GM19372 (cell line): ENCODE data around the gene ZNF652.
A peak's percentile ranks its signal among the peaks of the same experiment; 100 is the strongest.
"Not testable (repeated sequence)": the region's sequence is repeated elsewhere in the genome, so short reads cannot be mapped to it uniquely, and the experiment has no call there.

ENCODE experiments used
- ATAC-seq: cut with Tn5 transposase; IDR thresholded peaks from one replicate; pipeline ENCODE4 v1.9.1; 2021; ENCODE audit warnings: mild to moderate bottlenecking, low read depth, moderate library complexity; ENCODE audit not compliant: unreplicated experiment

Gene ZNF652

DNA sequence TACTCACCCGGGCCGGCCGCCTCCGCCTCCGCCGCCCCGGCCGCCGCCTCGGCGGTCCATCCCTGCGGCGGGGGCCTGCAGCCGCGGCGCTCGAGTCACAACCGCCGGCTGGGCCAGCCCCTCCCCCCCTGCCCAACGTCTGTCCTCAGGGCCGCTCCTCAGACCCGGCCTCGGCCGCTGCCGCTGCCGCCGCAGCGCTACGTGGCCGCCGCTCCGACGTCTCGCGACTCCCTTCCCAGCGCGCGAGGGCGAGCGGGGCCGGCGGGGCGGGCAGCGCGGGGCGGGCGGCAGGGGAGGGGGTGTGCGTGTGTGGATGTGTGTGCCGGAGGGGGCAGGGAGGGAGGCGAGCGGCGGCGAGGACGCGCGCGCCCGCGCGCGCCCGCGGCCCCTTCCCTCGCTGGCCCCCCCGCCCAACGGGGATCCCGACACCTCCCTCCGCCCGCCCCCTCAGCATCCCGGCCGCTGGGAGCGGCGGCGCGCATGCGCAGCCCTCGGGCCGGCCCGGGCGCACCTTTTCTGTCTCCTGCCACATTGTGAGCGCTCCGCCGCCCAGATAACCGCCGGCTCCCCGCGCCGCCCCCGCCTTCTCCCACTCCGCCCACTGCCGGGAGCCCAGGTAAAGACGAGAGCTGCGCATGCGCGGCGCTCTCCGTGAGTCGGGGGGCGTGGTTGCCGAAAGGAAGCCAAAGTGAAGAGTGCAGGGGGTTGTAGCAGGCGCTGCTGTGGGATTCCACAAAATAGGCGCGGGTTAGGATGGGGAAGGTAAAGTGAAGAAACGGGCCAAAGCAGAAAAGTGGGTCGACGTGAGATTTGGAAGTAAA is at the start of gene ZNF652:
TSS of gene ZNF652 (minus strand) at position 349 of the 821 bp plus-strand sequence. CDS start 44,525 bp downstream, outside the sequence.
- ATAC-seq, result peak; percentile 72

DNA sequence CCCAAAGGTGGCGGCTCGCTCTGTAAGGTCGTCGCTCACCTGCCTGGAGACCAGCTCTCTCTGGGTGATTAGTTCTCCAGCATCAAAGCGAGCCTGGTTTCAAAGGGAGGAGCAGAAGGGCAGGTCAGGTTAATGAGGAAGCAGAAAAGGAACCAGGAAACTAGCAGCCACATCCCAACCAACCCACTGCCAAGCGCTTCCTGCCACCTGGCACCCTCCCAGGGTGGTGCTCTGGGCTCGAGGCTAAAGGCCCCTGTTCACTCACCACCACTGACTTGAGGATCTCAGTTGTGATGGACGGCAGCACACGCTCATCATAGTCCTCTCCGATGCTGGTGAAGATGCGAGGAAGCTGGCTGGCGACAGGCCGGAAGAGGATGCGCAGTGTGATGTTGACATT is 47.0 kb upstream of the ZNF652 start:
- no peak for ATAC-seq

DNA sequence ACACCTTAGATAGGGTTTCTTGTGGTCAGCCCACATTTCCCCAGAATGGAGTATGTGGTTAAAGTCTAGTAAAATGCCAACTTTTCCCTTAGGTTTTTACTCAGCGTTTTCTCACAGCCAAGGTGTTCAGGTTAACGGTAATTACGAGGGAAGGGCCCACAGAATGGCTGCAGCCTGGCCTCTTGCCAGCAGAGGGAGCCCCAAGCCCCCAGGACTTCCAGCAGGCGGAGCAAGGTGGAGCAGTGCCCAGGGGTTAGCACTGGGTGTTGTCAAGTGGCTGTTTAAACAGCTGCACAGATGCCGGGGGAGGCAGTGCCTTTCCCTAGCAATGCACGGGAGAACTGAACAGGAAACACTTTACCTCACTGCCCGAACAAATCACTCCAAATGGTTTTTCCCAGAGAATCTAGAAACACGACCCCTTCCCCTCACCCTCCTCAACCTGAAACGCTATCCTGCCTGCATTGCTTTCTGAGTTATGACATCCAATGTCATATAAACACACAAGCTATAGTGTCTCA is 46.0 kb upstream of the ZNF652 start:
- peak; percentile 53 for ATAC-seq

DNA sequence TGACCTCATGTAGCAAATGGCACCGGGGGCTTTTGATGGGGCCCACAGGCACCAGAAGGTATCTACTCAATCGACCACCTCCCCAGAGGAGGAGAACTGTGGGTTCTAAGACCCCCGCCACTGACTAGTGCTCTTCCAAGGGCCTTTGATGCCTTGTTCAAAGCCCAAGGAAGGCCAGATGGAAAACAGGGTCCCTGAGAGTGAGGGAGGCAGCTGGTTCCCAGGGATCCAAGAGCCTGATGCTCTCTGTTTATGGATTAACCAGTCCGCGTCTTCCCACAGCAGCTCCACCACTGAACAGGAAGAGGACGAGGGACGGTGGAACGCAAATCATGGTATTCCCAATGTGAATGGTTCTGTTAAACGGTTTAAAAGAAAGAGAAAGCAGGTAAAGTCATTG is 45.0 kb upstream of the ZNF652 start:
- ATAC-seq, result no peak

DNA sequence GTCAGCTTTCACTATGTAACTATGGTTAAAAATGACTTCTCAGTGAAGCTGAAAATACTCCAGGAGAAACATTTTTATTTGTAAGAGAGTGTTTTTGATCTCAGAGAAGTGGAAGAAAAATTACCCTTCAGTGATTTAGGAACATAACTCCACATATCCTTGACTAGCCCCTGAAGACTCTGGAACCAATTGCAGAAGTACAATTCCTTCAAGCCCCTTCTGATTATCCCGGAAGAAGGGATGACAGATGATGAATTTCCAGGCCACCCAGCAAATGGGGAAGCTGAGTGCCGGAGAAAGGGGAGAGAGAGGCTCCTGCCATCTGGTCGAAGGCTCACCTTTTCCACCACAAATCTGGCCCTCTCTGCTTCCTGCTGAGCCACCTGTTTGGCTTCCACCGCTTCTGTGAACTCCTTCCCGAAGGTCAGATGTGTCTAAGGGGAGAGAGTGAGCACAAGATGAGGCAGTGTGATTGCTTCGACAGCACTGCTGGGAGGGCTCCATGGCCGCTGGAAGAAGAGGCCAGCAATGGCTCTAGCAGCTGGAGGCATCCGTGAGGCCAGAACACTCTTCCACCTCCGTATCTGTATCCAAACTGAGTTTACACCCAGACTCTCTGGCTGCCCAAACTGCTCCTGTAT is 44.5 kb upstream of the ZNF652 start:
- no peak for ATAC-seq

DNA sequence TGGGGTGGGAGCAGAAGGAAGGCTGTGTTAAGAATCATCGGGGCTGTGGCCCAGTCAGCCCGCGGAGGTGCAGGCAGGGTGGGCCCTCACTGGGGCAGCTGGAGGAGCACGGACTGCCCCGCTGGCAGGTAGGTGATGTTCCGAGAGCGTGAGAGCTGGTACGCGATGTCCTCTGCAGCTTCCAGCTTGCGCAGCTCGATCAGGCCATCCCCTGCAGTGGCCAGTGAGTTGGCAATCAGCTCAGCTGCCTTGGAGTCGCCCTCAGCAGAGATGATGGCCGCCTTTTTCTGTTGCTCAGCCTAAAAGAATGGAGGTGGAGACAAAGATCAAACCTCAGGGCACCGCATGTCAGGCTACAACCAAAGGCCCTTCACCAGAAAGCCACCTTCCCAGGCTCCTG is 42.9 kb upstream of the ZNF652 start:
- ATAC-seq, result no peak

DNA sequence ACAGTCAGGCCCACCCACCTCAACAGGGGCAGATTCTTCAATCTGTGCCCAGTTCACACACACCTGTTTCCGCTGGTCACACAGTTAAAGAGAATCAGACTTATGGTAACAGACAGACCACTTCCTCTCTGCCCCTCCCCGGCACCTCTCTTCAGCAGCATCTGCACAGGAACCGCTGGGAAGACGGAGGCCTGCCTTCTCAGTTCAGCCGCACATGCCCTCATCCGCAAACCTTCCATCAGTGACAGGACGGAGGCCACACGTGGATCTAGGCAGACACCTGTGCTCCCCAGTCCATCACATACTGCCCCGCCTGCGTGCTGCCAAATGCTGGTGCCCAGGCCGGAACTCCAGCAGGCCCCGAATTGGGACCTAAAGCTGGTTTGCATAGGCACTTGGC is 42.3 kb upstream of the ZNF652 start:
- ATAC-seq, result no peak

DNA sequence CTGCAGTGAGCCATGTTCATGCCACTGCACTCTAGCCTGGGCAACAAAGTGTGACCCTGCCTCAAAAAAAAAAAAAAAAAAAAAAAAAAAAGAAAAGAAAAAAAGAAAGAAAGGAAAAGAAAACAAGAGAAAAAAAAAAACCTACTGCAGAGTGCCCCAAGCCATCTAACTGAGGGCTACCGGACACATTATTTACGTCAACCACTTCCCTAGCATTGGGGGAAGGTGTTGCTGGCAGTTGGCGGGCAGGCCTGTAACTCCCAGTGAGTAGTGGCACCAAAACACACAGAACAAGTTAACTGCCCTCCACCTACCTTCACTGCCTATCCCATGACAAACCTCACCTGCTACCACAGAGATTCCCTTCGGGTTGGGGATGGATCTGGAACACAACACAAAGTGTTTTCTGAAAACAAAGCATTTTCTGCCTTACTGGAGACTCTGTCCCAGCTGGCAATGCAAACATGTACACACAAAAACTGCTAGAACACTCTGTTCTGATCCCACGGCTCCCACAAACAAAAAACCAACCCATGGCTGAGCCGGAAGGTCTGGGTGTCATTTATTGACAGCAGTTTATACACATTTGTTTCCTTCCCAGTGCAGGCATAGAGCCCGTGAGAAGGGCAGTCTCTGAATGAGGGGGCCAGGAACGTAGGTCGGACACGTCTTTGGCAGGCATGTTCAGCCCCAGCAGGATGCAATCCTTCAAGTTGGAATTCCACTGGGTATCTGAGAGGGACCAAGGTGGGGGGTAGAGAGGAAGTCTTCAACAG is 41.7 kb upstream of the ZNF652 start:
- no peak for ATAC-seq

DNA sequence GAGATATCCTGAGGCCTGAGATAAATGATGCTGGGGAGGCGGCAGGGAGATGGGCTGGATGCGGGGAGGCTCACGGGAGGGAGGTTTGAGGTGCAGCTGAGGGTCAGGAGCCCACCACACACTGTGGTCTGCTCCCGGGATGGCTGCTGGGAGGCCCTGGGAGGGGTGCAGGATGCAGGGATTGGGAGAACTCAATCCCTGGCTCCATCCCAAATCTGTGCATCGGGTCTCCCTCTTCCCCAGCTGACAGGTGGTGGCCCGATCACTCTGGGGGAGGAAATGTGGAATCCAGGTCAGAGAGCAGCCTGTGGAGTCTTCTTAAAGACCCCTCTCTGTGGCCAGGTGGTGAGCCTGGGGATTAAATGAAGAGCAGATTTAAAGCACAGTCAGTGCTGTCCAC is 40.7 kb upstream of the ZNF652 start:
- no peak for ATAC-seq

DNA sequence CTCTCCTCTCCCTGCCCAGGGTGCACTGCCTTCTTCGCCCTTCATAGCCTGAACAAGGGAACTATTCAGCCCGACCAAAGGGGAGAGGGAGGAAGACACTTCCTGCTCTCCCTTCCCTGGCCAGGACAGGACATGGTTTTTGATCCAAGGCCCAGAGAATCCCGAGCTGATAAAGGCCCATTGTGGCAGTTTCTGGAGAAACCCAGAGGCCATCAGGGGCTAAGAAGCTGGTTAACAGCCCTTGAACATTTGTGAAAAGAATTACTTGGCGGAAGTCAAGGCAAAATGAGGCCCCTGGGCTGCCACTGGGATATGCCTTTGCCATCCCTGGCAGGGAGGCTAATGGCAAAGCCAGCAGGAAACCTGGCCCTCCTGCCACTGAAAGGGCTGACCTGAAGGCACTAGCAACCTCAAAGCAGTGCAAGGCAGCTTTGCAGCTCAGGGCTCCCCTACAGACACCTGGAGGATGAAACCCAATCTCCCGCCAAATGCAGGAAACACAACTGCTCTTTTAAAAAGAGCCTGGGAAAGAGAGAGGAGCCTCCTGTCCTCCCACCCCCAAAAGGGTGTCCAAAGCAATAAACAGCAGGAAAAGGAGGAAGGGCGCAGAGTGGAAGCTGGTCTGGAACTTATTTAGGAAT is 40.0 kb upstream of the ZNF652 start:
- no peak for ATAC-seq

DNA sequence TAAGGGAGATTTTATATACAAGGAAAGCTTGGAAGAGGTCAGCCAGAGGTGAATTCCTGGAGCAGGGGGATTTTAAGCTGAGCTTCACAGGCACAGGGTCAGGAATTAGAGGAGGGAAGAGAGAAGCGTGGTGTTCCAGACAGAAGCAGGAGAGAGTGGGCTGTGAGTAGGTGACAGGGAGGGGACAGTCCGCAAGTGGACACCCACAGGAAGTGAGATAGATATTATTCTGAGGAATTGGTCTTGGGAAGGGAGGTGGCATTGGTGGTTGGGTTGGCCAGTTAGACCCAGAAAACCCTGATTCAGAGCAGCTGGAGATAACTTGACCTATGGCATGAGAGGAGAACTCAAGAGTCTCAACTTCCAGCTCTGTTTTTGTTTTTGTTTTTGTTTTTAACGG is 37.9 kb upstream of the ZNF652 start:
- ATAC-seq, result no peak

DNA sequence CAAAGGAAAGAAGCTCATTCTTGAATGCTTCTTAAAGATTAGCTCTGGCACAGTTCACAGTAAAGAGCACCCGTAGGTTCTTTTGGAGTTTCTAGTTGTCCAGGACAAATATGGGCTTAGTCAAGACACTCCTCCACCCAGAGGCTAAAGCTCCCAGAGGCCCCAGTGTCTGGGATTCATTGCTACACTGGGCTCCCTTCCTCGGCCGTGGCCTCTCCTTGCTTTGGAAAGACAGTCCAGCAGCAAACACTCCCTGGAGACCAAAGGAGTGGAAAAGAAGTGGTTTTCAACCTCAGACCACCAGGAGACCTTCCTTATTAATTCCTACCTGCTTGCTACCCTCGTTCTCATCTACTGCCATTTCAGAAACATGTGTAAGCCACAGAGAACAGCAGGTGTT is 35.5 kb upstream of the ZNF652 start:
- no peak for ATAC-seq

DNA sequence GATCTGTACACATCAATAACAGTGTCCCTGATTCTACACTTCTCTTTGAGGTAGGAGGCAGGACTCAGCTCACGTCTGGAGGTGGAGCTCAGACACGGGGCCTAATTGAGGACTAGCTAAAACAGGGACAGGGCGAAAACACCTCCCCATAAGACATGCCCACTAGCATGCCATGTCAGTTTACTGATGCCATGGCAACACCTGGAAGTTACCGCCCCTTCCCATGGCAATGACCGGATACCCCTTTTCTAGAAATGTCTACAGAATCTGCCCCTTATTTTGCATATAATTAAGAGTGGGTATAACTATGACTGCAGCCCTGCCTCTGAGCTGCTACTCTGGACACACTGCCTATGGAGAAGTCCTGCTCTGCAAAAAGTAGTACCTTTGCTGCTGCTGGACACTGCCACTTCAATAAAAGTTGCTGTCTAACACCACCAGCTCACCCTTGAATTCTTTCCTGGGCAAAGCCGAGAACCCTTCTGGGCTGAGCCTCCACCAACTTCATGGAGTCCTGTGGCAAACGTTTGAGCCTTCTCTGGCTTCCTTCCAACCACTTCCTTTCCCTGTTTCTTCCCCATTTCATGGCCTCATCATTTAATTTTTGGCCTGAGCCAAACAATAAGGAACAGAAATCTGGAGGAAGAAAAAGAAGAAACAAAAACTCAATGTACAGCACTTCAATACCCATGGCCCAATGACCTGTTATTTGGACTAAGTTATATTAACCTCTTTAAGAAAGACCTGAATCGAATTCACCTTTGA is 31.6 kb upstream of the ZNF652 start:
- ATAC-seq, result no peak

DNA sequence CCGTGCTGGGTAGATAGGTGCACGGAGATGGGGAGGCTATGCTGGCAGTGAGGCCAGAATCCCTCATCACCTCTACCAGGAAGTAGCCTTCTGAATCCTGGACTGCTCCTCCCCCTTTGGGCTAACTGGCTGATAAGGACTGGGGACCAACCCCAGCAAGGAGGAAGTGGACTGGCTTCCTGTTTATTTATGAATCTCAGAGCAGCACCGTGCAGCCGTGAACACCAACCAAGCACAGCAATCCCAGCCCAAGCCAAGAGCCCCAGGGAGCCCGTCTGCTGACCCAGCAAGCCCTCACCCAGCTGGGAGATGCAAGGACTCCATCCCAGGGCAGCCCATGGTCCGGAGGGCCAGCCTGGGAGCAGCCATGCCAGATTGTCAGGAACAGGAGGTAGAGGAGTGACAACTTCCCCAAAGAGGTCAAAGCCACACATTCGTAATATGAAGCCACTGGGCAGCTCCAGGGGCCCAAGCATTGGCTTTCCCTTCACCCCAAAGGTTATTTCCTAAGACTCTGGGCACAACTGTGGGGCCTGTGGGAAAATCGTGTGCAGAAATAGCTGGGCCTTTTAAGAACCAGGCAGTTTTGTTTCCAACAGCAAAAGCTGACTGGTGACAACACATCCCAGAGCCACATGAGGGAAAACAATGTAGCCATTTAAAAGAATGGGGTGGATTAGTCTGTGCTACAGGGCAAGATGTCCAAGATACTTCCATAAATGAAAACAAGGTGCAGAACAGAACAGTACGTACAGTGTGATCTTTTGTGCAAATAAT is 28.7 kb upstream of the ZNF652 start:
- no peak for ATAC-seq

DNA sequence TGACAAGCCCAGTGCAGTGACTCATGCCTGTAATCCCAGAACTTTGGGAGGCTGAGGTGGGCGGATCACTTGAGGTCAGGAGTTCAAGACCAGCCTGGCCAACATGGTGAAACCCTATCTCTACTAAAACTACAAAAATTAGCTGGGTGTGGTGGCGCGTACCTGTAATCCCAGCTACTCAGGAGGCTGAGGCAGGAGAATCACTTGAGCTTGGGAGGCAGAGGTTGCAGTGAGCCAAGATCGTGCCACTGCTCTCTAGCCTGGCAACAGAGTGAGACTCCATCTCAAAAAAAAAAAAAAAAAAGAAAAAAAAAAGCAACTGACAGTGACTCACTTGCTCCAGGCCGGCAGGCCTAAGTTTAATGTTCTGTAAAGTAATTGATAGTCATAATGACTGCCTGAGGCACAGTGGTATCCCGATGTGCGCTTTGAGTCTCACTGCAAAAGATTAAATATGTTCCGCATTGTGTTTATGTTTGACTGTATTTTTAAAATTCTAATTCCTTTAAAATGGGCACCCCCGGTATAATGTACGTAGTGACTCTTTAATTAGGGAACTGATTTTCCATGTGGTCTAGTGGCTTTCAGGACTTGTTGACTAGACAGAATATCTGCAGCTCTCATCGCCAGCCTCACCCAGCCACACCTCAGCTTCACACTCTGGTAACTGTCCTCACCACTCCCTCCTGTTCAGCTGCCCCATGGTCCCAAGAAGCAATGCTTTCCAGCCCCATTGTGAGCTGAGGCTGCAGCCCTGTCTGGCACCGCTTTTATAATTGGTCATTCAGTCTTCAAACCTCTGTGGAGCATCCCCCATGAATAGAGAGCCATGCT is 27.7 kb upstream of the ZNF652 start:
- not testable (repeated sequence) for ATAC-seq

DNA sequence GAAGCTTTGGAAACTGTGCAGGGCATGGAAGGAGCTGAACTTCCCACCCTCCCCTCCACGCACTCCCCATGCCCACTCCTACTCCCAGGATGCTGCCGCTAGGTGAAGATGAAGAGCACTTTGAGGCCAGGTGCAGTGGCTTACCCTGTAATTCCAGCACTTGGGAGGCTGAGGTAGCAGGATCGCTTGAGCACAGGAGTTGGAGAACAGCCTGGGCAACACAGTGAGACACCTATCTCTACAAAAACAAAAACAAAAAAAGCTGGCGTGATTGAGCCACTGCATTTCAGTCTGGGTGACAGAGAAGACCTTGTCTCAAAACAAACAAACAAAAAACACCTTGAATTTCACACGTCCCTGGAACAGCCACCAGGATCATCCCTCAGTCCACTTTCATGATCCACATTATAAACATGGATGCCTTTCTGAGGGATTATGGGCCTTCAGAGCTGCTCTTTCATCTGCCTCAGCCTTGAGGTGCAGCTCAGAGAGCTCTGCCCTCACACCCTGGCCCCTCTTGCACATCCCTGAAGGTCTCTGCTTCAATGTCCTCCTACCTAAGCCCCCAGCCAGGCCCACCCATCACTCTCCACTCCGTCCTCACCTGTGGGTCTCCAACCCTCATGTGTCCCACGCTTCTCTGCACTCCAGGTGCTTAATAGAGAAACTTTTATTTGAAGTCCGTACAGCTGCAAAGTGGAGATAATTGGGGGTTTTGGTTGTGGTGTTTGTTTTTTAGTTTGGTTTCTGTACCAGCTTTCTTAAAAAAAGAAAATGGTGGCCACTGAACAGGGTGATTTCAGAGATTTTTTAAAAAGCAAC is 26.9 kb upstream of the ZNF652 start:
- no peak for ATAC-seq

DNA sequence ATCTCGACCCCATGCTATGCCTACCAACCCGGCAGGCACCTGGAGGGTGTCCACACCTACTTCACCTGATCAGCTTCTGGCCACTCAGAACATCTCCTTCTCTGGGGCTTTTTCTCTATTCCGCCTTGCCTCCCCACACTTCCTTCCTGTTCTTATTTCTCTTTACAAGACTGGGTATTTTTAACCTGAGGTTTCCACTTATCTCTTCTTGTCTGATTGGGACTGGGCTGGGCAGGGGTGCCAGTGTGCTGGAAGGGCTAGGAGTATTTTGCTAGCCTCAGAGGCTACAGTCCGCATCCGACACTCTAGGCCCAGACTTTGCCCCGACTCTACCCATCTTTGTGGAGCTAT is 26.2 kb upstream of the ZNF652 start:
- ATAC-seq, result no peak
